ENCODE data around the gene DHRS7C. TPM values are rescaled to one million over a fixed set of nuclear protein-coding genes. Genes with fewer than 3 reads are reported as not detected.

Gene DHRS7C
- total RNA-seq (100 to 1,000 TPM in 2 of 10 donors, 10 to 100 TPM in 5, 1 to 10 TPM in 2, under 1 TPM in 1; 0.51 to 180 (median 15.7) TPM), polyA plus RNA-seq (10 to 100 TPM; 12.6 to 44.9 TPM)
- long read RNA-seq, donor 1, partial matches to known transcripts = 9 of 34 reads
- long read RNA-seq, donor 1, other reads (novel, unspliced or antisense) = 21 of 34 reads
- long read RNA-seq, donor 2, partial matches to known transcripts = 2 of 3 reads
- long read RNA-seq, donor 2, other reads (novel, unspliced or antisense) = 0 of 3 reads
- long read RNA-seq, donor 3, partial matches to known transcripts = 2 of 19 reads
- long read RNA-seq, donor 3, other reads (novel, unspliced or antisense) = 12 of 19 reads

- H3K4me1 ChIP-seq = peaks cover 0 to 14% (median 5%) of the 10 kb centered on the region in 9 donors
- H3K9me3 ChIP-seq = no peaks in the 10 kb centered on the region
- TF ChIP-seq CTCF (IDR thresholded peaks at IDR 0.05) = no peak
- intact Hi-C loops (cut with DNase I) = no loop called here
- peak in 1 of 2 donors; percentile 47 for DNase-seq
- peaks cover 0 to 6% (median 0%) of the 10 kb centered on the region in 7 donors for H3K27me3 ChIP-seq
- ATAC-seq = peak; percentile 80 to 95 (median 90)
- 46 to 48% methylated on average over 15 of the region's 15 CpGs for WGBS, 2 donors
- no peaks in the 10 kb centered on the region for H3K36me3 ChIP-seq
- peak within 1 kb of the TSS in 6 of 10 donors; percentile 13 to 75 (median 47) for H3K27ac ChIP-seq
- peak within 1 kb of the TSS in 2 of 10 donors; percentile 10 to 24 for H3K4me3 ChIP-seq
These were observed at the start of gene DHRS7C for GRCh38 chr17:9790889-9791876. DHRS7C (minus strand) TSS chr17:9791592; CDS start chr17:9791284, 308 bp downstream.

- no peaks in the 10 kb centered on the region for H3K36me3 ChIP-seq
- no peak for ATAC-seq
- no peak for DNase-seq
- WGBS, 2 donors = 65 to 77% methylated on average over 4 of the region's 4 CpGs
- peaks cover 0 to 20% (median 3%) of the 10 kb centered on the region in 7 donors for H3K27me3 ChIP-seq
- H3K4me1 ChIP-seq = peaks cover 9 to 36% (median 19%) of the 10 kb centered on the region in 9 donors
- intact Hi-C loops (cut with DNase I) = no loop called here
- TF ChIP-seq CTCF (IDR thresholded peaks at IDR 0.05) = peak in 1 of 9 donors; percentile 6
- no peaks in the 10 kb centered on the region for H3K9me3 ChIP-seq
- H3K4me3 ChIP-seq = no peak overlapping the region
- no peak overlapping the region for H3K27ac ChIP-seq
These were observed 48.0 kb upstream of the DHRS7C start for GRCh38 chr17:9839433-9839832.

GRCh38 chr17:9837551-9838471 is 46.4 kb upstream of the DHRS7C start:
- no peak overlapping the region for H3K4me3 ChIP-seq
- TF ChIP-seq CTCF (IDR thresholded peaks at IDR 0.05) = no peak
- peaks cover 9 to 24% (median 13%) of the 10 kb centered on the region in 9 donors for H3K4me1 ChIP-seq
- peak overlapping the region in 1 of 10 donors; percentile 42 for H3K27ac ChIP-seq
- intact Hi-C loops (cut with DNase I) = no loop called here
- peaks cover 0 to 20% (median 3%) of the 10 kb centered on the region in 7 donors for H3K27me3 ChIP-seq
- peaks cover 0 to 6% (median 0%) of the 10 kb centered on the region in 11 donors for H3K9me3 ChIP-seq
- H3K36me3 ChIP-seq = no peaks in the 10 kb centered on the region
- ATAC-seq = peak; percentile 41 to 91 (median 73)
- DNase-seq = peak; percentile 46 to 58
- WGBS, 2 donors = 54 to 56% methylated on average over 11 of the region's 11 CpGs
